GM19351 (cell line): ENCODE results near the gene RALGAPA1.
"Not testable (repeated sequence)": the region's sequence is repeated elsewhere in the genome, so short reads cannot be mapped to it uniquely, and the experiment has no call there.

Experiments
- ATAC-seq: cut with Tn5 transposase; IDR thresholded peaks from one replicate; pipeline ENCODE4 v1.9.1; 2021; ENCODE audit warnings: mild to moderate bottlenecking, moderate library complexity; ENCODE audit not compliant: unreplicated experiment

Gene RALGAPA1

DNA sequence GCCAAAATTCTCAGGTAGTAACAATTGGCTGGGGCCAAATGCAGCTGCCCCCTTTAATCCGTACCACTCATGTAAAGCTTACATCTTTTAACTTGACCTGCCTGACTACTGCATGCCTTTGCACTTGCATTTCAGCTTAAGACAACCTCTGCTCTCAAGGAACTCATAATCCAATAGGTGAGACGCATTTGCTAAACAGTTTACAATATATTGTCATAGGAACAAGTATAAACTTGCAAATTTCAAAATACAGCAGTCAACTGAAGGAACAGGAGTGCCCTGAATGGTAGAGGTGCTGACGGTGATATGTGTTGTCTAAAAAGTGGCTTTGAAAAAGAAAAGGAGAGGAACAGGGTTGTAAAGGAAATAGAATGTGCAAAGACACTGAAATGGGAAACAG lies 13.4 kb upstream of the RALGAPA1 start:
- ATAC-seq, result no peak

DNA sequence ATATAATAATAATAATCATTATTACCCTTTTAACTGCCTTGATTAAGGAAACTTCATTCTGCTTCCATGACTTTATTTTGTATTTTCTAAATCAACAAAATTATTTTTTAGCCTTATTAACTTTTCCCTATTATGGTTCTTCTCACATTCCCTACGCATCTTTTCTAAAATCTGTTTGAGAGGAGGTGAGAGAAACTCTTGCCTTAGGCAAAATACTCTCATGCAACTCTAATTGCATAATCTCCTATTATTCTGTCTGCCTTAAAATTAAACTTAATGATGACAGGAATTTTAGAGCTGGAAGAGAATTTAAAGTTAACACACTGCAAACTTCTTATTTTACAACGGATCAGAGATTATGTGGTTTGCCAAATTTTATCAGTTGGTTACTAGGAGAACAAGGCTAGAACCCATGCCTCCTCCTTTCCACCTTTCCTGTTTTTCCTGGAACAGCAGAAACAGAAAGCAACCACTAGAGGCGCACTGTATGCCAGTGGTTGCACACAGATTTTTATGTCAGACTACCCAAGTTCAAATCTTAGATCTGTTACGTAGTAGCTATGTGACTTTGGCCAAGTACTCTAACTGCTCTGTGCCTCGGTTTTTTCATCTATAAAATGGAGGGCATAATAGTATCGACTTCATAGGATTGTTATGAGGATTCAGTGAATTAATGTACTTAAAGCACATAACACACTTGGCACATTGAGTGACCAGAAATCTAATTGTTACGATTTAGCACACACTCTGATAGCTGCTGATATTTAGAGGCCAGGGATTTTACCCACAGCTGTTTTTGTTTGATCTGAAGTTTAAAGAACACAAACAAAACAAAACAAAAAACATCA lies 12.7 kb upstream of the RALGAPA1 start:
- no peak for ATAC-seq

DNA sequence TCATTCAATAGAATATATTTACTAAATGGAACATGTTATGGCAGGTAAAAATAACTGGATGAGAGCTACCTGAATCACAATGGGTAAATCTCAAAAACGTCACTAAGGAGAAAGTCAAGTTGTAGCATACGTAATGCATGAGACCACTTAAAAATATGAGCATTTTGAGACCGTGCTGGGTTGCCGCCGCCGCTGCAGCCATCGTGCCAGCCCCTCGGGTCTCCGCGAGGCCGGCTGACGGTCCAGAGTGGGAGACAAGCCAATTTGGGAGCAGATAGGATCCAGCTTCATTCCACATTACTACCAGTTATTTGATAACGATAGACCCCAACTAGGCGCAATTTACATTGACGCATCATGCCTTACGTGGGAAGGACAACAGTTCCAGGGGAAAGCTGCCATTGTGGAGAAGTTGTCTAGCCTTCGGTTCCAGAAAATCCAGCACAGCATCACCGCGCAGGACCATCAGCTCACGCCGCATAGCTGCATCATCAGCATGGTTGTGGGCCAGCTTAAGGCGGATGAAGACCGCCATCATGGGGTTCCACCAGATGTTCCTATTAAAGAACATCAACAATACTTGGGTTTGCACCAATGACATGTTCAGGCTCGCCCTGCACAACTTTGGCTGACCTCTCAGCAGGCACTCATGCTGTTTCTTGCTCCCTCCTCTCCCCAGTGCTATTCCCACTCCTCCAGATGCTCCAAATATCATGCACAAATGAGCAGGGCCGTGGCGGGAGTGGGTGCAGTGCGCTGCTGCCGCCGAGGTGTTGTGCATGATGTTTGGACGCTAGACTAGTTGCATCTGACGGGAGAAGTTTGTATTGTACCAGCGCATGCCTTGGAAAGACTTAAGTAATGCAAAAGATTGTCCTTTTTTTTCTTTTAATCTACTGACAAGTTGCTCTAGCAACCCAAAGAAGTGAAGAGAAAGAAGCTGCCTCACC lies 10.8 kb upstream of the RALGAPA1 start:
- no peak for ATAC-seq

DNA sequence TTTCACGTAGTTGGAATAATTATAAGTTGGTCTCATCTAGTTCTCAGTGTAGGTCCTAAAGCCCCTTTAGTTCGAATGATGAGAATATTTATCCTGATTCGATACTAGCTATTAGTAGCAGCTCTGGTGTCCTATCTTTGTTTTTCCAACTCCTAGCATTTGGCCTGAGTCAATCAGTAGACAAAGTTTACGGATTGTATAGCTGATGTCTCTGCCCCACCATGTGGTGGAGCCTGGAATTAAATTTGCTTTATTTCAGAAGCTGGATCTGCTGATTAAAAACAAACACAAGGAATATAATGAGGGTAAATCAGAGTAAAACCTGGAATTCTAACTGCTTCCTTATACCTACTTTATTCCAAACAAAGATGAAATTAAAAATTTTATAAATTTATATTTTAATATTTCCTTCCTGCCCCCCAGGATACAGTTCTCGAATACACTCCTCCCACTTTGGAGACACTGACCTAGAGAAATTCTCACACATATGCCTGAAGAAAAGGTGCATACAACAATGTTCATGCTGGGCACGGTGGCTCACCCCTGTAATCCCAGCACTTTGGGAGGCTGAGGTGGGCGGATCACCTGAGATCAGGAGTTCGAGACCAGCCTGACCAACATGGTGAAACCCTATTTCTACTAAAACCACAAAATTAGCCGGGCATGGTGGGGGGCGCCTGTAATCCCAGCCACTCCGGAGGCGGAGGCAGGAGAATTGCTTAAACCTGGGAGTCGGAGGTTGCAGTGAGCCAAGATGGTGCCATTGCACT lies 9.4 kb upstream of the RALGAPA1 start:
- peak; percentile 44 for ATAC-seq

DNA sequence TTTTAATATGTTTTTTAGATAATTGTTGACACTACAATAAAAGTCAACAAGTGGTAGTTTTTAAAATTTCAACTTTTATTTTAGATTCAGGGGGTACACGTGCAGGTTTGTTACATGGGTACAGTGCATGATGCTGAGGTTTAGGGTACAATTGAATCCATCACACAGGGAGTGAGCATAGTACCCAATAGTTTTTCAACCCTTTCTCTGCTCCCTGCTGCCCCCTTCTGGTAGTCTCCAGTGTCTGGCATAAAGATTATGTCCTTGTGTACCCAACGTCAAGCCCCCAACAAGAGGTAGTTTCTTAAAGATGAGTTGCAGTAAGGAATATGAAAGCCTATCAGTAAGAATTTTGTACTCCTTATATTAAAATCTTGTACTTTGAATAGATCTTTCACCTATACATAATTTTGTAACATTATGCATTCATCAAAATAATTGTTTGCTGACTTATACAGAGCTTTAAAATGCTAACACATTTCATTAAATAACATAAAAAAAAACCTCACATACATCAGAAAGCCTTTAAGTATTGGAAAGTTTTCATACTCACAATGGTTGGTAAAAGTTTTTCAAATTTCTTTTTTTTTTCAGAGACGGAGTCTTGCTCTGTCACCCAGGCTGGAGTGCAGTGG lies 5.4 kb upstream of the RALGAPA1 start:
- peak; percentile 82 for ATAC-seq

DNA sequence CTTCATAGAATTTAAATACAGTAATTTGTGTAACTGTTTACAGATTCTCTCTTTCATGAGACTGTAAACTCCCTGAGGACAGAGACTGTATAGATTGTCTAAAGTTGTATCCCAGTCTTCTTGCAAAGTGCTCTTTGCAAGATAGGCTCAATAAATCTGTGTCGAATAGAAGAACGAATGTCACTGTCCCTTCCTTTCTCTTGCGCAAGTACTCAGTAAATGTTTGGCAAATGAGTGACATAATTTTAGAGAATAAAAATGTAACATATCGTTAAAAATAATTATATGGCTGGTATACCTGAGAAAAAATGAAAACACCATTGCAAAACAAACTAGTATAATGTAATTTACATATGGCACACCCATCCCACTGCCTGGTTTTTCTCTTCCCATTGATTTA lies 1.9 kb upstream of the RALGAPA1 start:
- ATAC-seq, result no peak

DNA sequence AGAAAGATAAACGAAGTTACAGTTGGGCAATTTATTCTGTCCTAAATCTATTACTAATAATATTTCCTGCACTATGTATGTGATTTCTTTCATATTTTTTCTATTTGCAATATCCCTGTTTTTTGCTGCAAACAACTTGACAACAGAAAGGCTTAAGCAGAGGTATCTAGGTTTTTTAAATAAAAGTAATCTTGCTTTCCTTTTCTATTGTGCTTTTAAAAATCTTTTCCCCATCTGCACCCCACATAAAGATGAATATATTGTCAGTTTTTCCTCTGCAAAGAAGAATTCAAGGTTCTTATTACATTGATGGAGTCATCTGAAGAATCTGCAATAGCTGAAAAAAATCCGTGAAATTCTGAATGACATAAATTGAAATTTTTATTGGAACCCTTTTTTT lies 502 bp upstream of the RALGAPA1 start:
- no peak for ATAC-seq

DNA sequence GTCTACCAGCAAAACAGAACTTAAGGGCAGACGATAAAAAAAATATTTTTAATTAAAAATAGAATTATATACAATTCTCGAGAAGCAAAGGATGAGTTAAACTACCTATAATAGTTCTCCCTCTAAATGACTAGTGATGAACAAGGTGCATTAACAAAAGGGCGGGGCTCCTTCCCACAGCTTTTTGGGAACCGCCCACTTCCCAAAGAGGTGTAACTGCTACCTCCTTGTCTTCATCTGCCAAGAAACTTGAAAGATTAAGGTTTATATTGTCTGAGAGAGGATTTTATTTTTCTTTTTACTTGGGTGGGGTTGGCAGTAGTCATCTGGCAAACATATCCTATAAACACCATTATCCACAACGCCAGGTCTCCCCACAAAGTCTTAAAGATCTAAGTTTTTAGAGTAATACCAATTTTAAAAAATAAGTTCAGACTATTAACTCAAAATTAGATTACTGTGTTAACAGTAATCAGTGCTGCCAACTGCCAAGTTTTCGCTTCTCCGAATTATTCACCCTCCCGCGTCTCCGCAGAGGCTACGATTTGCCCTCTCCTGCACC lies 938 bp downstream of the RALGAPA1 start:
- no peak for ATAC-seq

DNA sequence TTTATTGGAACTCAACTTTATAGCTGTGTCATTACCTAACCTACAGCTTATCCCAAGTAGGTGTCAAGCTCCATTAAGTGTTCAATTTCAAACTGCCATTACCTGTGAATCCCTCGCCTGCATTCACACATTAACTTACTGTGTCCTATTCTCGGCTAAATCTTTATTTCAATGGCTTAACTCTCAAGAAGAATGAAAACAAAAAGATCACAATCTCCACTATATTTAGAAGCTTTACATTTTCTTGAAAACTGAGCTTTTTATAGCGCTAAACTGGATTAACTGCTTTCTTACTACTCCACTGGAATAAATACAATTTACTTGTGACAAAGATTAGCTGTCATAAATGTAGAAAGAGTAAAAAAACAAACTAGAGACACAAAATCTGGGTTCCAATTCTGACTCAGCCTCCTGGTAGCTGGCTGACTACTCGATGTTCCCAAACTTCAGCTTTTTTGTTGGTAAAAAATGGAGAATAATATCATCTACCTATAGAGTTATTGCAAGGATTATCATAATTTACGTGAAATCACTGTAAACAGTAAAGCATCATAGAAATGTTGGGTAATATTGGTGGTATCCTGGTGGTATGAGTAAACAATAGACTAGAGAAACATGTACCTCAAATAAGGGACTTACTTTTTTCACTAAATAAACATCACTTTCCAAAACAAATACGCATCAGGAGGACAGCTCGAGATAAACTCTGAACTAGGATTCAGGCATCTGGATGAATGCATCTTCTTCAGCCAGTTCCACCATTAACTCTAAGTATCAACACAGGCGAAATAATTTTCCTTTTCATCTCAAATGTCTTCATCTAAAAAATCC lies 1.7 kb downstream of the RALGAPA1 start:
- no peak for ATAC-seq

DNA sequence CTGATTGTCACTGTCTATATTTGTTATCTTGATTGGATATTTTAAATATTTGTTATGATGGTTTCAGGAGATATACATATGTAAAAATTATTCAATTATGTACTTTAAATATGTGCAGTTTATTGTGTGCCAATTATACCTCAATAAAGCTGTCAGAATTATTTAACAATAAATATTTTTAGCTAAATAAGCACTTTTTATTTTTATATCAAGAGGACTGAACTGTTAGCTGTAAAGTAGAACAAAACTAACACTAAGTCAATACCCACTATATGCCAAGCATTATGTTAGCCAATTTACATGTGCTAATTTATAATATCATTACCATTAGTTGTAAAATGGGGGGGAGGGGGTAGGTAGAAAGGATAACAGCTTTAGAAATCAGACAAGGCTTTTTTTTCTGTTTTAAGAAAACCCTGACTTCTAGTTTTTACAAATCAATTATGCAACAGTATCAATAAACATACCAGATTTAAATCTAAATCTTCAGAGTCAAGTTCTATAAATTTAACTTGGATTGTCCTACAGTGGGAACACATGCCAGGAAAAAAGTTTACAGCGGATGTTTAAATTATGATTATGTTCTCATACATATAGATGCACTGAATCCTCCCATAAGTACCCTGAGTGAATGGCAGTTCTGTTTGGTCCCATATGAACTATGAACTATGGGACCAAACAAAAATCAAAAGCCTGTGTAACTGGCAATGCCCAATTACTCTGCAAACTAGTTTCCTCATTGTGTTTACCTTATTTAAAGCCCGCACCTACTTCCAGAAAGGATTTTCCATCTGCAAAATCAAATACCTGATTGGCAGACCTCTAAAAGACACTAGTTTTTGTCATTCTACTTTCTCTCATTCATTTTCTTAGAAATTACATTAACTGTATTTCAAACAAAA lies 2.8 kb downstream of the RALGAPA1 start:
- no peak for ATAC-seq

DNA sequence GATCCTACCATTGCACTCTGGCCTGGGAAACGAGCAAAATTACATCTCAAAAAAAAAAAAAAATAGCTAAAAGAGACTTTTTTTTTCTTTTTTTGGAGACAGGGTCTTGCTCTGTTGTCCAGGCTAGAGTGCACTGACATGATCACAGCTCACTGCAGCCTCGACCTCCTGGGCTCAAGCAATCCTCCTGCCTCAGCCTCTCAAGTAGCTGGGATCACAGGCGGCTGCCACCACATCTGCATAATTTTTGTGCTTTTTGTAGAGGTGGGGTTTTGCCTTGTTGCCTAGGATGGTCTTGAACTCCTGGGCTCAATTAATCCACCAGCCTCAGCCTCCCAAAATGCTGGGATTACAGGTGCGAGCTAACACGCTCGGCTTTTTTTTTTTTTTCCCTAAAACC lies 11.3 kb downstream of the RALGAPA1 start:
- ATAC-seq, result no peak

DNA sequence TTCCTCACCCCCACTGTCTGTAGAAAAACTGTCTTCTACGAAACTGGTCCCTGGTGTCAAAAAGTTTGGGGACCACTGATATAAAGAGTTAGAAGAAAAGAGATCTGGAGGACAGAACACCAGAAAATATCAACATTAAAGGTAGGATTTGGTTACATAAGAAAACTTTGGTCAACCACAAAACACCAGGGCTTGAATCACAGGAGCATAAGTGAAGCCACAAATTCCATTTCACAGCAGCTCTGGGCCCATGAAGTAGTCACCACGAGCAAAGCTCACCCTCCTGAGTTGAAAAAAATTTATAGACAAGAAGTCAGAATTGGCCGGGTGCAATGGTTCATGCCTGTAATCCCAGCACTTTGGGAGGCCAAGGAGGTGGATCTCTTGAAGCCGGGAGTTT lies 19.4 kb downstream of the RALGAPA1 start:
- no peak for ATAC-seq

DNA sequence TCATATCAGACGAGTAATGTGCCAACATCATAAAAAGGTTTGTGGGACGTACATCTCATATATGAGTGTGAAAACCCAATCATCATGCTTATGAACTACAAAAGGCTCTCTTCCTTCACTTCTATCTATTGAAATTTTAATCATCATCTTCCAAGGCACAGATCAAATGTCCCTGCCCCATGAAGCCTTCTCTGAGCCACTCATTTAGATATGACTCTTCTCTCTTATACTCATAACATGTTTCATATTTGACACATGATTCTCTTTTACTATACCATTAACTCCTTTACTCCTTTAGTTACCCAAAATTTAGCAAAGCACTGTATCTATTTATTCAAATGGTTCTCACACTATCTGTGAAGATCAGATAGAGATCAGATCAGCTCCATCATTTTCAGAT lies 22.2 kb downstream of the RALGAPA1 start:
- ATAC-seq, result no peak

DNA sequence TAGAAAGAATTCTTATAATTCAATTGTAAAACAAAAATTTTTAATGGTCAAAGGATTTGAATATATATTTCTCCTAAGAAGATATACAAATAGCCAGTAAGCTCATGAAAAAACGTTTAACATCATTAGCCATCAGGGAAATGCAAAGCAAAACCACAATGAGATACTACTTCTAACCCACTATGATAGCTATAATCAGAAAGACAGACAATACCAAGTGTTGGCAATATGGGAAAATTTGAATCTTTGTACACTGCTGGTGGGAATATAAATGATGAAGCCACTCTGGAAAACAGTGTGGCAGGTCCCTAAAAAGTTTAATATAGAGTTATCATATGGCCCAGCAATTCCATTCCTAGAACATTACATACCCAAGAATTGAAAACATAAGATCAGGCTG lies 25.4 kb downstream of the RALGAPA1 start:
- ATAC-seq, result no peak

DNA sequence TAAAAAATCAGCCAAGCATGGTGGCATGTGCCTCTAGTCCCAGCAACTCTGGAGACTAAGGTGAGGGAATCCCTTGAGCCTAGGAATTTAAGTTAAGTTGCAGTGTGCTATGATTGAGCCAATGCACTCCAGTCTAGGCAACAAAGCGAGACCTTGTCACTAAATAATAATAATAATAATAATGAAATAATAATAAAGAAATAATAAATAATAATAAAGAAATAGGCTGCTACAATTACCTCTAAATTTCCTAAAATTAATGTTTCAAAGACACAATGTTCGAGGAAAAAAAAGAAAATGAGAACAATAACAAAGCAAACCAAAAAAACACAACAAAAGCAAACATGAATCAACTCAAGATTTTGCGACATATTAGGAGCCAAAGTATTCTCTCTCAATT lies 29.7 kb downstream of the RALGAPA1 start:
- no peak for ATAC-seq

DNA sequence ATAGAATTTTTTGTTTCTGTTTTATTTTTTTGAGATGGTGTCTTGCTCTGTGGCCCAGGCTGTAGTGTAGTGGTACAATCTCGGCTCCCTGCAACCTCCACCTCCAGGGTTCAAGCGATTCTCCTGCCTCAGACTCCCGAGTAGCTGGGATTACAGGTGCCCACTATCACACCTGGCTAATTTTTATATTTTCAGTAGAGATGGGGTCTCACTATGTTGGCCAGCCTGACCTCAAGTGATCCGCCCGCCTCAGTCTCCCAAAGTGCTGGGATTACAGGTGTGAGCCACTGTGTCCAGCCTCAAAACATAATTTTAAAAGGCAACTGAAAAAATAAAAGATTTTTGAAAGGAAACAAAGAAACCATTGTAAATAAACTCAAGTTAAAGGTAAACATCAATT lies 31.5 kb downstream of the RALGAPA1 start:
- ATAC-seq, result not testable (repeated sequence)

DNA sequence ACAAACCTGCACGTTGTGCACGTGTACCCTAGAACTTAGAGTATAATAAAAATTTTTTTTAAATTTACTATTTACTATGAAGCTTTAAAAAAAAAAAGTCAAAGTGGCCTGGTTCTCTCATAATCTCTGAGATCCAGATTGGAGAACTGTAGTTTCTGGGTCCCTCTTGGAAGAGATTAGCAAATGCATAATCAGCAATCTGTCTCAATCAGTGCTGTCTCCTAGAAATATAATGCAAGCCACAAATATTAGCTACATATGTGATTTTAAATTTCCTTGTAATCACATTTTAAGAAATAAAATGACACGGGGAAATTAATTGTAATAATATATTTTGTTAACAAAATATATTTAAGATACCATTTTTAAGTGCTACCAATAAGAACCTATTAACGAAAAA lies 32.3 kb downstream of the RALGAPA1 start:
- ATAC-seq, result no peak

DNA sequence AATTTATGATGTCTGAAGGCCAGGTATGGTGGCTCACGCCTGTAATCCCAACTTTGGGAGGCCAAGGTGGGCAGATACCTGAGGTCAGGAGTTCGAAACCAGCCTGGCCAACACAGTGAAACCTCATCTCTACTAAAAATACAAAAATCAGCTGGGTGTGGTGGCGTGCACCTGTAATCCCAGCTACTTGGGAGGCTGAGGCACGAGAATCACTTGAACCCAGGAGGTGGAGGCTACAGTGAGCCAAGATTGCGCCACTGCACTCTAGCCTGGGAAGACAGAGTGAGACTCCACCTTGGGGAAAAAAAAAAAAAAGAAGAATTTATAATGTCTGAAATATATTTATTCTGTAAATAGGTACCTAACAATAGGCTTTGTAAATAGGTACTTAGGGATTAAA lies 33.0 kb downstream of the RALGAPA1 start:
- ATAC-seq, result not testable (repeated sequence)

DNA sequence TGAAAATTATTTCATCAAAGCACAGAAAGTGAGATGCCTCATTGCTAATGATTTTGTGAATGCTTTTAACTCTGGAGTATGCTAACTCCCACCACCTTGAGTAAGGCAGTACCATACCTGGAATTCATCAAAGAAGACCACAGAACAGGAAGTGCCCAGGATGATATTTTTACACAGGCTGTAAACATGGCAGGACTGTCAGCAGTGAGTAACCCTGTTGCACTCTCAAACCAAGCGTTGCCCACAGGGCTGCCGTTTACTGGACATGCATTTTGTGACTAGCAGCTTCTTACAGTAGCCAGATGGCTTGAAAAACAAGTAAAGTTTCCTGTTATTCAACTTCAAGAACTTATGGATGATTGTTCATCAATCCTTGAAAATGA lies 42.4 kb downstream of the RALGAPA1 start:
- ATAC-seq, result no peak
